Measurements from ENCODE around the gene VTCN1. TPM values are rescaled to one million over a fixed set of nuclear protein-coding genes. Genes with fewer than 3 reads are reported as not detected.

VTCN1 gene
- total and polyA plus RNA-seq, 2 of the 8 experiments (the other 6 are each of a cell fraction or from before 2014, with no cell fraction given) = 0.32 TPM; not detected in 1

DNA sequence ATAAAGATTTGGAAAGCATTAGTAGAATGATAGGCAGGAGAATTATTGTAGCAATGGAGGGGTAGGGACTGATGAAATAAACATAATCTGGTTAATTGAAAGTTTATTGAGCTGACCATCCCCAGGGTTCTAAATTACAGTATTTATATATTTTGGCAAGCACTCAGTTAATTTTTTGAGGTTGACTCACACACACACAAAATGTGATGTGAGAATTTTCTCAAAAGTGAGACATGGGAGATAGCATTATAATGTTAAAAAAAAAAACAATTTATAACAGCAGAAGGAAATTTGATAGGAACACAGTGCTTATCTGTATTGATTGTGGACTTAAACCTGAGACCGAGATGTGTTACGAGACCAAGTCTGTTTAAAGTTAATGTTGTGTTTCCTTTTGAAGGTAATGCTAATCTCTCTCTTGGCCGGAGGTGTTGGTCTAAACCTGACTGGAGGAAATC, 113.7 kb downstream of the VTCN1 start:
- Histone ChIP-seq H2BK5ac (ENCODE audit: low read depth, low read length) (no peak overlapping the region), H3K36me3 (ENCODE audit: control insufficient read depth in 2 of 4, insufficient read depth in 4 of 4, low read length in 3 of 4) (peaks cover 45 to 90% (median 75%) of the 10 kb centered on the region in 4 experiments), H4K20me1 (replicated peaks in 1 of 2; ENCODE audit: control insufficient read depth in 1 of 2, insufficient read depth in 2 of 2, low read length in 2 of 2) (peaks cover 0 to 2% of the 10 kb centered on the region in 2 experiments), H4K8ac (ENCODE audit: extremely low read depth, insufficient read depth, low read length) (no peak overlapping the region), H3K23ac (ENCODE audit: insufficient read length) (no peak overlapping the region), H2BK20ac (ENCODE audit: low read length) (no peak overlapping the region), H3K4me2 (ENCODE audit: insufficient read depth in 1 of 2, low read depth in 2 of 2, low read length in 2 of 2) (no peak overlapping the region), H2BK120ac (replicated peaks; ENCODE audit: low read depth, low read length) (no peak overlapping the region), H2BK12ac (ENCODE audit: low read depth, low read length) (no peak overlapping the region), H2AK5ac (ENCODE audit: low read depth, low read length) (no peak overlapping the region), H3K18ac (ENCODE audit: extremely low read depth, low read length) (no peak overlapping the region), H3K4me3 (ENCODE audit: extremely low read depth in 1 of 4, insufficient read depth in 2 of 4, low read depth in 3 of 4, low read length in 4 of 4) (no peak overlapping the region), H2BK15ac (ENCODE audit: low read length) (no peak overlapping the region), H3K9ac (replicated peaks in 1 of 4; ENCODE audit: extremely low read depth in 1 of 4, low read depth in 3 of 4, low read length in 3 of 4) (no peak overlapping the region), H3K27ac (ENCODE audit: low read depth, low read length) (no peak overlapping the region), H3K79me2 (ENCODE audit: control insufficient read depth in 1 of 2, insufficient read depth in 2 of 2, low read length in 2 of 2) (no peaks in the 10 kb centered on the region), H3K79me1 (ENCODE audit: low read depth, low read length) (no peaks in the 10 kb centered on the region), H3K23me2 (ENCODE audit: low read depth, low read length) (no peaks in the 10 kb centered on the region), H4K5ac (ENCODE audit: insufficient read length, low read depth, low read length) (no peak overlapping the region), H3K4ac (replicated peaks; ENCODE audit: insufficient read length, low read depth, low read length) (no peak overlapping the region), H4K91ac (replicated peaks; ENCODE audit: insufficient read length, low read length) (no peak overlapping the region), H3K9me3 (ENCODE audit: insufficient read depth in 2 of 2, low read depth in 1 of 2, low read length in 1 of 2) (no peaks in the 10 kb centered on the region), H3K56ac (replicated peaks; ENCODE audit: insufficient read length, low read depth, low read length) (no peak overlapping the region), H3K27me3 (replicated peaks in 1 of 4; ENCODE audit: control insufficient read depth in 3 of 4, extremely low read depth in 1 of 4, insufficient read depth in 3 of 4, low read length in 3 of 4) (no peaks in the 10 kb centered on the region), H3K4me1 (replicated peaks in 1 of 4; ENCODE audit: control insufficient read depth in 3 of 4, insufficient read depth in 4 of 4, low read length in 3 of 4) (peaks cover 0 to 9% (median 2%) of the 10 kb centered on the region in 4 experiments; a peak in 2 of 7 replicates), H3K14ac (ENCODE audit: insufficient read length) (no peak overlapping the region), H2AFZ (ENCODE audit: low read length) (no peak overlapping the region)
- DNase-seq (ENCODE audit: low read depth in 1 of 2, low spot score in 2 of 2) (no peak), FAIRE-seq (no peak)
- ChIA-PET CTCF (ENCODE audit: partially characterized antibody) (interaction anchor here (5.0 kb wide), 1 partner anchor 15 kb away, joined by 43 read pairs; no protein-coding TSS in a partner anchor), POLR2A (ENCODE audit: partially characterized antibody) (no interaction called here)
- TF ChIP-seq TAF7 (optimal IDR thresholded peaks at IDR 0.05; ENCODE audit: borderline replicate concordance, low read depth, low read length) (no peak), NANOG (IDR thresholded peaks at IDR 0.05; ENCODE audit: insufficient read depth, low read depth, low read length, poor library complexity, severe bottlenecking) (no peak), ZNF274 (IDR thresholded peaks at IDR 0.05; ENCODE audit: borderline replicate concordance, extremely low read depth, low read length) (no peak), RNF2 (IDR thresholded peaks at IDR 0.05; ENCODE audit: borderline replicate concordance, low read depth, low read length, missing control alignments, poor library complexity, severe bottlenecking) (no peak), GABPA (IDR thresholded peaks at IDR 0.05; ENCODE audit: borderline replicate concordance, insufficient read depth, low read length) (no peak)
- 85% methylated on average over 3 of the region's 3 CpGs; no CpG with 5 or more reads in 1 of the 2 experiments for WGBS, 2 experiments (ENCODE audit: extremely low coverage in 1 of 2, insufficient coverage in 1 of 2, insufficient read length in 1 of 2, insufficient replicate concordance in 2 of 2, low coverage in 1 of 2, low lambda C conversion rate in 2 of 2, missing lambda C conversion rate in 1 of 2)

Data from H1 (cell line).